NCI-H510A (cell line): ENCODE measurements around the gene IL31RA.
"Not testable (repeated sequence)": the region's sequence is repeated elsewhere in the genome, so short reads cannot be mapped to it uniquely, and the experiment has no call there.

ENCODE experiments used
- DNase-seq: peaks from one replicate; lab custom pipeline; 2025; lab: John Stamatoyannopoulos, UW

IL31RA gene

GRCh38 chr5:55850839-55851674 lies at the start of gene IL31RA:
IL31RA (plus strand) TSS chr5:55851357; CDS start chr5:55851571, 214 bp downstream.
- DNase-seq: no peak

- DNase-seq: not testable (repeated sequence)
Measured at GRCh38 chr5:55808814-55809213, 42.3 kb upstream of the IL31RA start.

- not testable (repeated sequence) for DNase-seq
Measured at GRCh38 chr5:55815939-55816338, 35.2 kb upstream of the IL31RA start.

- no peak for DNase-seq
Measured at GRCh38 chr5:55816342-55816741, 34.8 kb upstream of the IL31RA start.

- no peak for DNase-seq
Measured at GRCh38 chr5:55817030-55817429, 34.1 kb upstream of the IL31RA start.

- DNase-seq: no peak
Measured at GRCh38 chr5:55820488-55820887, 30.7 kb upstream of the IL31RA start.

GRCh38 chr5:55821731-55822512 lies 29.2 kb upstream of the IL31RA start:
- DNase-seq: no peak

- no peak for DNase-seq
Measured at GRCh38 chr5:55823151-55823796, 27.9 kb upstream of the IL31RA start.

GRCh38 chr5:55829956-55830355 lies 21.2 kb upstream of the IL31RA start:
- no peak for DNase-seq

- DNase-seq: no peak
Measured at GRCh38 chr5:55832446-55832845, 18.7 kb upstream of the IL31RA start.

GRCh38 chr5:55836191-55836590 lies 15.0 kb upstream of the IL31RA start:
- DNase-seq: no peak

- DNase-seq: no peak
Measured at GRCh38 chr5:55841976-55842375, 9.2 kb upstream of the IL31RA start.

- no peak for DNase-seq
Measured at GRCh38 chr5:55847837-55848236, 3.3 kb upstream of the IL31RA start.

- DNase-seq: no peak
Measured at GRCh38 chr5:55848783-55849182, 2.4 kb upstream of the IL31RA start.

GRCh38 chr5:55851675-55851979 lies 470 bp downstream of the IL31RA start:
- DNase-seq: no peak

GRCh38 chr5:55852503-55852902 lies 1.3 kb downstream of the IL31RA start:
- DNase-seq: no peak

- no peak for DNase-seq
Measured at GRCh38 chr5:55853041-55853670, 2.0 kb downstream of the IL31RA start.

GRCh38 chr5:55853818-55854217 lies 2.7 kb downstream of the IL31RA start:
- DNase-seq: no peak

- DNase-seq: no peak
Measured at GRCh38 chr5:55855509-55855908, 4.4 kb downstream of the IL31RA start.

GRCh38 chr5:55856516-55857246 lies 5.5 kb downstream of the IL31RA start:
- DNase-seq: no peak

- DNase-seq: no peak
Measured at GRCh38 chr5:55857247-55857640, 6.1 kb downstream of the IL31RA start.

GRCh38 chr5:55858104-55858503 lies 6.9 kb downstream of the IL31RA start:
- no peak for DNase-seq
